ENCODE results near the gene NHSL1. TPM values are rescaled to one million over a fixed set of nuclear protein-coding genes. Genes with fewer than 3 reads are reported as not detected.

The NHSL1 gene
- total RNA-seq, 6 experiments from 2014 or later, result 19.8 to 54.2 (median 28.5) TPM

- H3K9me3 ChIP-seq, result no peaks in the 10 kb centered on the region
- TF ChIP-seq POLR2A (IDR thresholded peaks at IDR 0.05), result no peak
- TF ChIP-seq CTCF (IDR thresholded peaks at IDR 0.05), result no peak
- no peaks in the 10 kb centered on the region for H3K36me3 ChIP-seq
- H3K4me1 ChIP-seq, result peaks cover 0 to 2% (median 0%) of the 10 kb centered on the region in 4 donors
- no peaks in the 10 kb centered on the region for H3K27me3 ChIP-seq
- 100% methylated on average over 2 of the region's 2 CpGs for WGBS (ENCODE audit: insufficient coverage, low coverage, low lambda C conversion rate, missing lambda C conversion rate)
- no peak overlapping the region for H3K4me3 ChIP-seq
- DNase-seq, result no peak
- intact Hi-C loops (cut with DNase I), result no loop called here
- no peak overlapping the region for H3K27ac ChIP-seq
- ATAC-seq, result no peak
Measured at GRCh38 chr6:138531387-138531786, 32.1 kb upstream of the NHSL1 start.

DNA sequence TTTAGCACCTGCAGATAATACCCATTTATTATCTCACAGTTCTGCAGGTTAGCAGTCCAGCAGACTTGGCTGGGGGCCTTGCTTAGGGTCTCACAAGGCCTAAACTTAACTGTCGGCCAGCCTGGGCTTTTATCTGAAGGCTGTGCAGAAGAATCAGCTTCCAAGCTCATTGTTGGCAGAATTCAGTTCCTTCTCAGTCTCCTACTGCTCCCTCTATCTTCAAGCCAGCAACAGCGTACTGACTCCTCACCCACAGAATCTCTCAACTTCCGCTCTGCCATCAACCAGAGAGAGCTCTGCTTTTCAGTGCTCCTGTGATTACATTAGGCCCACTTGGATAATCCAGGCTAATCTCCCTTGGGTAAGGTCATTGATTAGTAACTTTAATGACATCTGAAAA is 30.2 kb upstream of the NHSL1 start:
- DNase-seq (no peak), ATAC-seq (no peak)
- no peaks in the 10 kb centered on the region for H3K9me3 ChIP-seq
- 87% methylated on average over 2 of the region's 3 CpGs for WGBS (ENCODE audit: insufficient coverage, low coverage, low lambda C conversion rate, missing lambda C conversion rate)
- H3K27ac ChIP-seq, result no peak overlapping the region
- no peaks in the 10 kb centered on the region for H3K27me3 ChIP-seq
- TF ChIP-seq CTCF (IDR thresholded peaks at IDR 0.05), result no peak
- no peak for TF ChIP-seq POLR2A (IDR thresholded peaks at IDR 0.05)
- no peaks in the 10 kb centered on the region for H3K36me3 ChIP-seq
- no peak overlapping the region for H3K4me3 ChIP-seq
- H3K4me1 ChIP-seq, result peaks cover 0 to 7% (median 0%) of the 10 kb centered on the region in 4 donors
- intact Hi-C loops (cut with DNase I), result no loop called here

DNA sequence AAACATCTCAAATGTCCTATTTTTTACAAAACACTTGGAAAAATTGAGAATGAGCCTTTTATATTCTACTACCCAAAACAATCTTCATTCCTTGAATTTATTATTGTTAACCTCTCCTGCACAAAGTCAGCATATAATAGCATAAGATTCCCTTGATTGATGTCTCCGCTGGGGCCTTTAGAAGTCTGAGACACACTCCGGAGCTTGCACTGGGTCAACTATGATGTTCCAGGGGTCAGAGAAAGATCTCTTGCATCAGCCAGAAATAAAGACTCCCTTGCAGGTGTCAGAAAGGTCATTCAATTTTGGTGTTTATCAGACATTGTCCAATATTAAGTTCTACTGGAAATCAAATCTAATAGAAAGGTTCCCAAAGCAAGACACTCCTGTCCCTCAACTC is 29.7 kb upstream of the NHSL1 start:
- H3K4me1 ChIP-seq, result peaks cover 0 to 7% (median 0%) of the 10 kb centered on the region in 4 donors
- WGBS (ENCODE audit: insufficient coverage, low coverage, low lambda C conversion rate, missing lambda C conversion rate), result 54% methylated on average over 2 of the region's 2 CpGs
- ATAC-seq (no peak), DNase-seq (no peak)
- H3K4me3 ChIP-seq, result no peak overlapping the region
- H3K27ac ChIP-seq, result no peak overlapping the region
- no peaks in the 10 kb centered on the region for H3K36me3 ChIP-seq
- no peaks in the 10 kb centered on the region for H3K27me3 ChIP-seq
- intact Hi-C loops (cut with DNase I), result no loop called here
- H3K9me3 ChIP-seq, result no peaks in the 10 kb centered on the region
- TF ChIP-seq POLR2A (IDR thresholded peaks at IDR 0.05) (no peak), CTCF (IDR thresholded peaks at IDR 0.05) (no peak)

GRCh38 chr6:138528137-138528536 is 28.8 kb upstream of the NHSL1 start:
- DNase-seq (no peak), ATAC-seq (no peak)
- H3K36me3 ChIP-seq, result no peaks in the 10 kb centered on the region
- no peak overlapping the region for H3K4me3 ChIP-seq
- TF ChIP-seq CTCF (IDR thresholded peaks at IDR 0.05) (no peak), POLR2A (IDR thresholded peaks at IDR 0.05) (no peak)
- no peaks in the 10 kb centered on the region for H3K27me3 ChIP-seq
- H3K4me1 ChIP-seq, result peaks cover 0 to 7% (median 0%) of the 10 kb centered on the region in 4 donors
- H3K27ac ChIP-seq, result no peak overlapping the region
- no peaks in the 10 kb centered on the region for H3K9me3 ChIP-seq
- intact Hi-C loops (cut with DNase I), result no loop called here
- WGBS (ENCODE audit: insufficient coverage, low coverage, low lambda C conversion rate, missing lambda C conversion rate), result 41% methylated on average over 1 of the region's 1 CpG

All from right lobe of liver (tissue), 6 donors.